Hematopoietic multipotent progenitor cell treated with erythropoietin and hydrocortisone succinate and interleukin-3 and kit ligand, for 8 days (in vitro differentiated cells): ENCODE measurements around the gene NUMBL.
"Not testable (repeated sequence)": the region's sequence is repeated elsewhere in the genome, so short reads cannot be mapped to it uniquely, and the experiment has no call there.

Experiments
- DNase-seq: peaks from one replicate; pipeline ENCODE4 v3.0.0-alpha.2; 2015

The NUMBL gene

DNA sequence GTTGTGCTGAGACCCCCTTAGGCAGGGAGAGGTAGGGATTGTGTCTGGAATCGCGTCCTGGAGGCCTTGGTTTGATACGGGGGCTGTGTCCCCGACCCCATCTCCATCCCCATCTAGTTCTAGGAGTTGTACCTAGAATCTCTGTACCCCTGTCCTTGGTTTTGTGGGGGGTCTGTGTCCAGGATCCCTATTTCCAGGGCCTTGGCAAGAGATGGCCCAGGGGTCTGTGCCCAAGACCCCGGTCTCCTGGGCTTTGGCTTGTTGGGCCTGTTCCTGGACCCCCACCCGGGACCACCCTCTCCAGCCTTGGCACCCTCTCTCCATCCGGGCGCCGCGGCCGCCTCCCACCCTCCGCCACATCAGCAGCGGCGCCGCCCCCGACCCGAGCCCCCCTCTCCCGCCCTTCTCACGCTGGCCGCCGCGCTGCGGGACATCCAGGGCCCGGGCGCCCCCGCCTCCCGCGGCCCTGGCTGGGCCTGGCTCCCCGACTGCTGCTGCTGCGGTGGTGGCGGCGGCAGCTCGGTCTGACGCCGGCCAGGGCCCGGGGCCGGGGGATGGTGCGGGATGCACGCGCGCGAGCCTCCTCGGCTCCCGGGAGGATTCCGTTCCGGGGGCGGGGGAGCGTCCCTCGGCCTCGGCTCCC, at the start of gene NUMBL:
NUMBL (minus strand) TSS at position 602 of the 643 bp plus-strand sequence; CDS start at position 434, 168 bp downstream.
- DNase-seq = no peak

DNA sequence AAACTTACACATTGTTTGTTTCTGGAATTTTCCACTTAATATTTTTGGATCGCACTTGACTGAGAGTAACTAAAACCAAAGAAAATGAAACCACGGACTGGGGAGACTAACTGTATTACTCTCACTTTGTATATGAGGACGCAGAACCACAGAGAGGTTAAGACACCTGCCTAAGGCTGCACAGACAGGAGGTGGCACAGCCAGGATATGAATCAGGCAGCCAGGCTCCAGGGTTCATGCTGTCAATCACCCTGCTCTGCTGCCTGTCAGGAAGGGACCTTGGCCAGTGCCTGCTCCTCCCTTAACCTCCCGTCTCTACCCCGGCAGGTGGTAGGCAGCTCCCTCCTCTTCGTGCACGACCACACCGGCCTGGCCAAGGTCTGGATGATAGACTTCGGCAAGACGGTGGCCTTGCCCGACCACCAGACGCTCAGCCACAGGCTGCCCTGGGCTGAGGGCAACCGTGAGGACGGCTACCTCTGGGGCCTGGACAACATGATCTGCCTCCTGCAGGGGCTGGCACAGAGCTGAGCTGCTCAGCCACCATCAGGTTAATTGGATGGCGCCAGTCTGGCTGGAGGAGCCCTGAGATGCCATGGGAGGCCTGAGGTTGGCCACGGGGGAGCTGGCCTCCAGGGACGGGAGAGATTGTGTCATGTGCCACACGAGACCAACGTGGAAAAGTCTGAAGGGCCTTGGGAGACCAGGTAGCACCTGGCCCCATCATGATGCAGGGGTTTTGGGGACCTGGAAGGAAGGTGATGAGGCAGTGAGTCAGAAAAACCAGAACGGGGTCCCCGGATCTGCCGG, 48.8 kb upstream of the NUMBL start:
- DNase-seq = no peak

DNA sequence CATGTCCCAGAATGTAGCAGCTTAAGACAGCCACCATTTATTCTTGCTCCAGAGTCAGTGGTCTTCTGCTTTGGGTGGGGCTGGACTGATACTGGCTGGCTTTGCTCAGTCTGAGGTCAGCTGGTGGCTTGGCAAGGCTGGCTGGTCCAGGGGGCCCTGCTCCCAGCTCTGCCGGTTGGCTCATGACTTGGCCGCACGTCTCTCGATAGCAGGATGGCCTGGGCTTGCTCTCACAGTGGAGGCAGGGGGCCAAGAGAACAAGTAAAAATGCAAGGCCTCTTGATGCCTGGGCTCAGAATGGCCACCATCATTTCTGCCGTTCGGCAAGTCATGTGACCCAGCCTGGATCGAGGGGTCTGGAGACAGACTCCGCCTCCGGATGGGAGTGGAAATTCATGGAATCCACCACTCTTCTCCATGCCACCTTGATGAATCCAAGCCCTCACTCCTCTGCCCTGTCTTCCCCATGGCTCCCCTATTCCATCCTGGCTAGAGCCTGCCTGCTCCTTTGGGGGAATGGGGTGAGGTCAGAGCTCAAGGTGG, 46.7 kb upstream of the NUMBL start:
- DNase-seq = no peak

DNA sequence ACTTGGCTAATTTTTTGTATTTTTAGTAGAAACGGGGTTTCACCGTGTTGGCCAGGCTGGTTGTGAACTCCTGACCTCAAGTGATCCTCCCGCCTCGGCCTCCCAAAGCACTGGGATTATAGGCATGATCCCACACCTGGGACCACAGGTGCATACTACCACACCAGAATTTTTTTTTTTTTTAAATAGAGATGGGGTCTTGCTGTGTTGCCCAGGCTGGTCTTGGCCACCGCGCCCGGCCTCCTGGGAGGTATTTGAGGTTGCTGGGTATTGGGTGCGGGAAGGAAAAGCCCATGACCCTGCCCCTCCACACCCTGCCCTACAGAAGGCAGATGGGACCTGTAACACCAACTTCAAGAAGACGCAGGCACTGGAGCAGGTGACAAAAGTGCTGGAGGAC, 46.2 kb upstream of the NUMBL start:
- no peak for DNase-seq

DNA sequence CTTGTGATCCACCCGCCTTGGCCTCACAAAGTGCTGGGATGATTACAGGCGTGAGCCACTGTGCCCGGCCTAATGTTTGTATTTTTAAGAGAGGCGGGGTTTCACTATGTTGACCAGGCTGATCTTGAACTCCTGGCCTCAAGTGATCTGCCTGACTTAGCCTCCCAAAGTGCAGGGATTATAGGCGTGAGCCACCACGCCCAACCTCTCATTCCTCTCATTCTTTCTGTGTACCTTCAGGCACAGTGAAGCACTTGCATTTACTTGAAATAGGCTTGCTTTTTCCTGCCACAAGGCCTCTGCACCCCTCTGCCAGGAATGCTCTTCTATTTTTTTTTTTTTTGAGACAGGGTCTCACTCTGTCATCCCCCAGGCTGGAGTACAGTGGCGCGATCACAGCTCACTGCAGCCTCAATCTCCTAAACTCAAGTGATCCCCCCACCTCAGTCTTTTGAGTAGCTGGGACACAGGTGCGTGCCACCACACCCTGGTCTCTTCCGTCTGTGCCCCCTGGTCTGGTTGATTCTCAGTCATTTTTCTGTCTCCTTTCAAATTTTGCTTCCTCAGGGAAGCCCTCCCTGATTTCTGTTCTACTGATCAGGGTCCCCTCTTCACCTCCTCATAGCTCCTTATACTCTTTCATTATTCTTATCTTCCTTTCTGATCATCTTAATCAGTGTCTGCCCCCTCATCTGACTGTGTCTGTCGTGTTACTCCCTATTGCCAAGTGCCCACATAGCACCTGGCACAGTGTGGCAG, 44.7 kb upstream of the NUMBL start:
- no peak for DNase-seq

DNA sequence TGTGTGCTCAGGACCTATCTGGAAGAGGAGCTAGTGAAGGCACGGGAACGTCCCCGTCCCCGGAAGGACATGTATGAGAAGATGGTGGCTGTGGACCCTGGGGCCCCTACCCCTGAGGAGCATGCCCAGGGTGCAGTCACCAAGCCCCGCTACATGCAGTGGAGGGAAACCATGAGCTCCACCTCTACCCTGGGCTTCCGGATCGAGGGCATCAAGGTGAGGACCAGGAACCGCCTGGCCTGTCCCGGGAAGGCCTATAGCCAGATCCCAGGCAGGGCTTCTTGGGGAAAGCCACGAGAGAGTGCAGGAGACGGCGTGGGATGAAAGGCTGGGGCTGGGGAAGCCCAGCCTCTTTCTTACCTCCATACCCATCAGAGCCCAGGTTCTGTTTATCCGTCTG, 42.7 kb upstream of the NUMBL start:
- no peak for DNase-seq

DNA sequence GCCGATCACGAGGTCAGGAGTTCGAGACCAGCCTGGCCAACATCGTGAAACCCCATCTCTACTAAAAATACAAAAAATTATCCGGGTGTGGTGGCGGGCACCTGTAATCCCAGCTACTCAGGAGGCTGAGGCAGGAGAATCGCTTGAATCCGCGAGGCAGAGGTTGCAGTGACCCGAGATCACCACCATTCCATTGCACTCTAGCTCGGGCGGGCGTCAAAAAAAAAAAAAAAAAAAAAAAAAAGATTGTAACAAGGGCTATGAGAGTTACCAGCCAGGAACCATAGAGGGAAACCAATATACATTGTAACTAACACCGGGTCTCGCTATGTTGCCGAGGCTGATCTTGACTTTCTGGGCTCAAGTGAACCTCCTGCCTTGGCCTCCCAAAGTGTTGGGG, 41.9 kb upstream of the NUMBL start:
- not testable (repeated sequence) for DNase-seq

DNA sequence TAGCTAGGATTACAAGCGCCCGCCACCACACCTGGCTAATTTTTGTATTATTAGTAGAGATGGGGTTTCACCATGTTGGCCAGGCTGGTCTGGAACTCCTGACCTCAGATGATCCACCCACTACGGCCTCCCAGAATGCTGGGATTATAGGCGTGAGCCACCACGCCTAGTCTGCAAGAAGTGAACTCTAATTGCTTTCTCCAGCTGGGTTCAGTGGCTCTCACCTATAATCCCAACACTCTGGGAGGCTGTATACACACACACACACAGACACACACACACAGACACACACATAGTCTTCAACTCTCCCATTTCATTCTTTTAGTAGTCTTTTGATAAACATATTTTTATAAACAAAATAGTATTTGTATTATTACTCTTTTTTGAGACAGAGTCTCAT, 39.6 kb upstream of the NUMBL start:
- DNase-seq = not testable (repeated sequence)

DNA sequence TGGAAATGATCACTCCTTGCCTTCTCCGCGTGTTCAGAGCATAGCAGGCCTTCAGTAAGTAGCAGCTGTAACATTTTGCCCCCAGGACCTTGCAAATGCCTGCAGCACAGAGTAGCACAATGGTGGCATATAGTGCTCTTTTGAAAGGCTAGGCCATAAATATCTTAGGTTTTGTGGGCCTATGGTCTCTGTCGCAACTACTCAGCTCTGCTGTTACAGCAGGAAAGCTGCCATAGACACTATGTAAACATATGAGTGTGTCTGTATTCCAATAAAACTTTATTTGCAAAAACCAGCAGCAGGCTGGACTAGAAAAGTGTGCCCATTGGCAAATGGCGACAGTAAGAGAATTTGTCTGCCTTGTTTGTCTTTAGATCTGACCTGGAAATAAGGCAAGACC, 35.8 kb upstream of the NUMBL start:
- no peak for DNase-seq

DNA sequence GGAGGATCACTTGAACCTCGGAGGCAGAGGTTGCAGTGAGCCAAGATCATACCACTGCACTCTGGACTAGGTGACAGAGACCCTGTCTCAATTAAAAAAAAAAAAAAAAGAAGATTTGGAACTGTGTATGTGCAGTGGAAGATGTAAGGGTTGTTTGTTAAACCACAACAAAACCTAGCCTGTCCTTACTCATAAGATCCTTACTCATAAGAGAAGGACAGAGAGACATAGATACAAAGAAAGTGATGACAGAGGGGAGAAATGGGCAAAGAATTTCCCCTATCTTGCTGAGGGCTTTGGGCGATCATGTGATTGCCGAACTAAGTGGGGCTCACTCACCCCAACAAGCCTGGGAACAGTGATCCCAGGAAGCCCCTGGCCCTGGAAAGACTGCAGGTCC, 34.4 kb upstream of the NUMBL start:
- no peak for DNase-seq

DNA sequence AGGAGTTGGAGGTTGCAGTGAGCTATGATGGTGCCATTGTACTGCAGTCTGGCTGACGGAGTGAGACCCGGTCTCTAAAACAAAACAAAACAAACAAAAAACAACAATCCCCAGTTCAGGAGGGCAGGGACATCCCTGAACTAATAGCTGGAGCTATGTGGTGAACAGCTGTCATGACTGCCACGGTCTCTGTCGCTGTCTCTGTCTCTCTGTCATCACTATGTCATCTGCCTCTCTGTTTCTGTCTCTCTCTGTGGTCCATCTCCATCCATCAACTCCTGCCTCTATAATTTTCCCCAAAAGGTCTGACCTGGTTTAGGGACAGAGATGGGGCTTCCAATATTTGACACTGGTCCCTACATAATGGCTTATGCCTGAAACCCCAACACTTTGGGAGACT, 33.9 kb upstream of the NUMBL start:
- no peak for DNase-seq

DNA sequence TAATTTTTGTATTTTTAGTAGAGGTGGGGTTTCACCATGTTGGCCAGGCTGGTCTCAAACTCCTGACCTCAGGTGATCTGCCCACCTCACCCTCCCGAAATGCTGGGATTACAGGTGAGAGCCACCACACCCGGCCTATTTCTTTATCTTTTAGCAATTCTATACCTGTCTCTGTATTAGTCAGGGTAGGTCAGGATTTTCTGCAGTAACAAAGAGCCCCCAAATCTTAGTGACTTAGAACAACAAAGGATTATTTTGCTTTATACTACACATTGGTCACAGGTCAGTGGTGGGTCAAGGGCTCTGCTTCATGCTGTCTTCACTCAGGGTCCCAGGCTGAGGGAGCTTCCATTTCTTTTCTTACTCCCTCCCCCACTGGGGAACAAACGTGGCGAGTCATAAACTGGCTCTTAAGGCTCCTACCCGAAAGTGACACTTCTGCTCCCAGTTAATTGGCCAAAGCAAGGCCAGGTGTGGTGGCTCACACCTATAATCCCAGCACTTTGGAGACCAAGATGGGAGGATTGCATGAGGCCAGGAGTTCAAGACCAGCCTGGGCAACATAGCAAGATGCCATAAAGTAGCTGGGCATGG, 33.3 kb upstream of the NUMBL start:
- no peak for DNase-seq

DNA sequence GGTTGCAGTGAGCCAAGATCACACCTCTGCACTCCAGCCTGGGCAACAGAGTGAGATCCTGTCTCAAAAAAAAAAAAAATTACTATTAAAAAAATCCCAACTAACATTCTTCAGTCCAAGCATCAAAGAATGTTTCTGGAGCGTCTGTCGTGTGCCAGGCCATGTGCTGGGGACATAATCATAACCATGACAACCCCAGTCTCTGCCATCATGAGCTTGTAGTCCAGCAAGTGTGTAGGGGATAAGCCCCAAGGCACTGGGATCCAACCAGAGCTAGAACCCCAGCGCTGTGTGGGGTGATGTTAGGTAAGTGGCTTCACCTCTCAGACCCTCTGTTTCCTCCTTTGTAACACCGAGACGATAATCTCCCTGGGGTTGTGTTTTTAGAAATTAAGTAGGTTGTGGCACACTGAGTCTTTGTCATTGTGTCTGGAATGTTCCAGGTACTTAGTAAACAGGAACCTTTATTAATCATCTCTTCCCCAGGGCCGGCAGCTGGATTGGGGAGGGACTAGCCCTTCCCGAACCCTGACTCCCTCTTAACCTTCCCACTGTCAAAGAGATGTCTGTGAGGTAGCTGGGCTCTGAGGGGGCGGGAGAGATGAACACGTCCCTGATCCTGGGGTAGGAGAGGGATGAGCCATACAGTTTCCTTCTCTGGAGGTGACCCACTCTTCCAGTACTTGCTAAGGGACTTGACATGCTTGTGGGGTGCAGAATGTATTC, 31.6 kb upstream of the NUMBL start:
- DNase-seq = no peak

DNA sequence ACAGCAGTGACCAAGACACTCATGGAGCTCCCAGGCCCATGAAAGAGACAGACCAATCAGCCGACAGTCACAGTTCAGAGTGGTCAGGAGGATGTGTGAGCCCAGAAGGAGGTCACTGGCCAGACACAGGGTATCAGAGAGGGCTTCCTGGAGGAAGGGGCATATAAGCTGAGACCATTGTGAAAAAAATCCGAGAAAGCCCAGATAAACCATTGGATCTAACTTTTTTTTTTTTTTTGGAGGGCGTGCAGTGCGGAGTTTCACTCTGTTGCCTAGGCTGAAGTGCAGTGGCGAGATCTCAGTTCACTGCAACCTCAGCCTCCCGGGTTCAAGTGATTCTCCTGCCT, 30.7 kb upstream of the NUMBL start:
- DNase-seq = no peak

DNA sequence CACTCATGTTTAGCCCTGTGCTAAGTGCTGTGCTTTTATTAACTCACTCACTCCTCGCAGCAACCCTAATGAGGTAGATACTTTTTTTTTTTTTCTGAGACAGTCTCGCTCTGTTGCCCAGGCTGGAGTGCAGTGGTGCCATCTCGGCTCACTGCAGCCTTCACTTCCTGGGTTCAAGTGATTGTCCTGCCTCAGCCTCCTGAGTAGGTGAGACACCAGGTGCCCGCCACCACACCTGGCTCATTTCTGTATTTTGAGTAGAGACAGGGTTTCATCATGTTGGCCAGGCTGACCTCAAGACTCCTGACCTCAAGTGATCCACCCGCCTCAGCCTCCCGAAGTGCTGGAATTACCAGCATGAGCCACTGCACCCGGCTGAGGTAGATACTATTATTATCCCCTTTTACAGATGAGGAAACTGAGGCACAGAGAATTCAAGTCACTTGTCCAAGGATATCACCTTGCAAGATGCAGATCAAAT, 29.0 kb upstream of the NUMBL start:
- DNase-seq = no peak

DNA sequence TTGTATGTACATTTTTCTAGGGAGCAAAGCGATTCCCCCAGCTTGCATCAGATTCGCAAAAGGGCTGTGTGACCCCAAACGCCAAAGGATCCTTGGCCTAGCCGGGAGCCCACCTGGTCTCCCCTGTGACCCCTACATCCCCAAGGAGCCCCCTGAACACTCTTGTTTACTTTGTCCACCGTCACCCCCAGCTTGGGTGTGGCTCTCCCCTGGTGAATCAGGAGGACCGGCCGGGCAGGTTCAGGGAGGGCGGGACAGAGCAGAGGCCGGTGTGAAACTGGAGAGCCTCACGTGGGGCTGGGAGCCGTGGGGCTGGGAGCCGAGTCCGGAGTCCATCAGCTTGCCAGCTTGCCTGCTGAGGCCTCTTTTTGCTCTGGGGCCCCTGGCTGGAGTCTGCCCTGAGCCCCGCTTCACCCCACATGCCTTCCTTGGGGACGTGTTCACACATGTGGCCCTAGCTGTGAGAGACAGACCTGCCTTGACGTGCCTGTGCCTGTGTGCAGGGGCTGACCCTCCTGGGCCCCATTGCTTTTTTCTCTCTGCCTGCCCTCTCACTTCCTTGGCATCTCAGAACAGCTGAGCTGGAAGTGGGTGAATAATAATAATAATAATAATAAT, 28.4 kb upstream of the NUMBL start:
- DNase-seq = peak; percentile 24

DNA sequence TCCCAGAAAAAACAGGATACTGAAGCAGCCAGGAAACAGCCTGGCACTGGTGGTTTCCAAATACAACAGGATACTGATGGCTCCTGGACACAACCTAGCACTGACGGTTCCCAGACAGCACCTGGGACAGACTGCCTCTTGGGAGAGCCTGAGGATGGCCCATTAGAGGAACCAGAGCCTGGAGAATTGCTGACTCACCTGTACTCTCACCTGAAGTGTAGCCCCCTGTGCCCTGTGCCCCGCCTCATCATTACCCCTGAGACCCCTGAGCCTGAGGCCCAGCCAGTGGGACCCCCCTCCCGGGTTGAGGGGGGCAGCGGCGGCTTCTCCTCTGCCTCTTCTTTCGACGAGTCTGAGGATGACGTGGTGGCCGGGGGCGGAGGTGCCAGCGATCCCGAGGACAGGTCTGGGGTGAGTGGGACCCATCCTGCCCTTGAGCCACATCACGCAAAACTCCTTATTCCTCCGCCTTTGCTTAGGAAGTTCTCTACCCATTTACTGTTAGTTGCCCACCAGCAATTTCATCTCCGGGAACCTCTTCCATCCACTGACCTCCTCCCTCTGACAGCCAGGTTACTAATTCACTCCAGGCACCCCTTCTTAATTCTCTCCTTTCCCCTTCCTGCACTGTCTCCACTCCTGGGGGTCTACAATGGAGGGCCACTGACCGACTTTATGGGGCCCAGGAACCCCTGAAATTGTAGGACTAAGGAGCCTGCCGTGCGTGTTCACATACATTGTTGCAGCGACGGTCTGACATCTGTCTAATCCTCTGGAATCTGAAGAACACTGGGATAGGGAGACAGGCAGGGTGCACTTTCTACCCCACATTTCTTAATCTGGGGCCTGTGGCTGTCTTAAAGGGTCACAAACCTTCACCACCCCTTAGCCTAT, 27.7 kb upstream of the NUMBL start:
- DNase-seq = peak; percentile 7

DNA sequence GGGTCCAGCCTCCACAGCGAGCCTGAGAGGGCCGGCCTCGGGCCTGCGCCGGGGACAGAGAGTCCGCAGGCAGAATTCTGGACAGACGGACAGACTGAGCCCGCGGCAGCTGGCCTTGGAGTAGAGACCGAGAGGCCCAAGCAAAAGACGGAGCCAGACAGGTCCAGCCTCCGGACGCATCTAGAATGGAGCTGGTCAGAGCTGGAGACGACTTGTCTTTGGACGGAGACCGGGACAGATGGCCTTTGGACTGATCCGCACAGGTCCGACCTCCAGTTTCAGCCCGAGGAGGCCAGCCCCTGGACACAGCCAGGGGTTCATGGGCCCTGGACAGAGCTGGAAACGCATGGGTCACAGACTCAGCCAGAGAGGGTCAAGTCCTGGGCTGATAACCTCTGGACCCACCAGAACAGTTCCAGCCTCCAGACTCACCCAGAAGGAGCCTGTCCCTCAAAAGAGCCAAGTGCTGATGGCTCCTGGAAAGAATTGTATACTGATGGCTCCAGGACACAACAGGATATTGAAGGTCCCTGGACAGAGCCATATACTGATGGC, 27.0 kb upstream of the NUMBL start:
- peak; percentile 8 for DNase-seq

DNA sequence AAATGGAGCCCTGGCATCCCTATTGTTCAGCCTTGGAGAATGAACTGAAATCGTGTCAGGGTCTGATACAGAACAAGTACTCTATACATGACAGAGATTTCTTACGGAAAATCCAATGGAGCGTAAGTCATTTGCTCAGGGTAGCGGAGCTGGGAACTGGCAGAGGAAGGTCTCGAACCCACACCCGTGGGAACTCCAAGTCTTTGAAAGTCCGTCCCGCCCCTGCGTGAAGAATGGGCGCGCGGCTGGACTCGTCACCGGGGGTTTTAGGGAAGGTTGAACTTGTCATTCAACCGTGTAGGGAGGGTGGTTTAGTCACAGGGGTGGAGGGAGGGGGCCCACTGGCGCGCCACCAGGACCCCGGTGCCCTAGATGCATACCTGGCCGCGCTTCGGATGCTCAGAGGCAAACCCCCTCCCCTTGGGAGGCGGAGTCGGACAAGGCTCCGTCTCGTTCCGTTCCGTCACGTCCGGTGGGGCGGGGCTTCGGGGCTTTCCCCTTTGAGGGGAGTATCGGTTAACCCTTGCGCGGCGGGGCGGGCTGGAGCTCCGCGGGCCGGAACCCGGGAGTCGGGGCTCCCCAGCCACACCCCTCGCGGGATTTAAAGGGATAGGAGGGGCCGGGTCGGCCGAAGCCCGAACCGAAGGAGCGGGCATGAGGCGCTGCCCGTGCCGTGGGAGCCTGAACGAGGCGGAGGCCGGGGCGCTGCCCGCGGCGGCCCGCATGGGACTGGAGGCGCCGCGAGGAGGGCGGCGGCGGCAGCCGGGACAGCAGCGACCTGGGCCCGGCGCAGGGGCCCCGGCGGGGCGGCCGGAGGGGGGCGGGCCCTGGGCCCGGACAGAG, 26.3 kb upstream of the NUMBL start, which contains the start of the genes COQ8B and ITPKC:
COQ8B (minus strand) TSS at position 405 of the 843 bp plus-strand sequence. CDS start 2,254 bp downstream, outside the sequence.
ITPKC (plus strand) TSS at position 631 of the 843 bp plus-strand sequence; CDS start at position 655, 24 bp downstream.
- peak; percentile 98 for DNase-seq
